Panc1 (cell line): ENCODE data around the gene TROAP.

Experiments used
- POLR2AphosphoS5 ChIP-seq: IDR thresholded peaks from 2 replicates; pipeline ENCODE4 v1.6.1; 2012; ENCODE audit warnings: mild to moderate bottlenecking, low read depth, low read length, moderate library complexity
- SIN3A ChIP-seq: IDR thresholded peaks from 2 replicates; pipeline ENCODE4 v1.6.1; 2012; ENCODE audit warnings: low read depth, mild to moderate bottlenecking, low read length, moderate library complexity, borderline replicate concordance; ENCODE audit not compliant: insufficient read depth
- TCF7L2 ChIP-seq: IDR thresholded peaks from 2 replicates; pipeline ENCODE4 v1.6.1; 2011; ENCODE audit warnings: mild to moderate bottlenecking, low read depth, low read length, inconsistent platforms
- TF ChIP-seq, protein P1 (sequence below): fragments of 450-650 bp; IDR thresholded peaks from 2 replicates; pipeline ENCODE4 v1.5.1; 2017; ENCODE audit warnings: mild to moderate bottlenecking
- TF ChIP-seq, protein P2 (sequence below), 2 experiments: IDR thresholded peaks; 2 replicates each; pipeline ENCODE4 v1.6.1; 2011 to 2012; ENCODE audit warnings: low read depth in 2 of 2, control low read depth in 1 of 2, low read length in 1 of 2, mild to moderate bottlenecking in 1 of 2, moderate library complexity in 1 of 2; ENCODE audit not compliant: insufficient read depth in 1 of 2

DNA sequence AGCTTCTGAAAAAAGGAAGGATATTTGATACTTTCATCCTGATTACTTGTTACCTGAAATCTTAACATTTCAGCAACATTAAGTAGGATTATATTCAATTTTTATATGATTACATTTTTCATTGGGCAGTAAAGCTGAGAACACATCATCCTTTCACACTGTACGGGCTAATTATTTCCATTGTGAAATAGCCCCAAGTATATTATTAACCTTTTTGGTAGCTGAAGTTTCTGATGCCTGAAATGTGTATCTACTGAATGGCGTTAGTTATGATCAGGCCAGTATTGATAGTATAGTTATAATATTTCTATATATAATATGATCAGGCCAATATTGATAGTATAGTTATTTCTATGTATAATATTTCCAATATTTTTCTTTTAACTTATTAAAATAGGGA is 54.3 kb downstream of the TROAP start:
- TF ChIP-seq, protein P1, sequence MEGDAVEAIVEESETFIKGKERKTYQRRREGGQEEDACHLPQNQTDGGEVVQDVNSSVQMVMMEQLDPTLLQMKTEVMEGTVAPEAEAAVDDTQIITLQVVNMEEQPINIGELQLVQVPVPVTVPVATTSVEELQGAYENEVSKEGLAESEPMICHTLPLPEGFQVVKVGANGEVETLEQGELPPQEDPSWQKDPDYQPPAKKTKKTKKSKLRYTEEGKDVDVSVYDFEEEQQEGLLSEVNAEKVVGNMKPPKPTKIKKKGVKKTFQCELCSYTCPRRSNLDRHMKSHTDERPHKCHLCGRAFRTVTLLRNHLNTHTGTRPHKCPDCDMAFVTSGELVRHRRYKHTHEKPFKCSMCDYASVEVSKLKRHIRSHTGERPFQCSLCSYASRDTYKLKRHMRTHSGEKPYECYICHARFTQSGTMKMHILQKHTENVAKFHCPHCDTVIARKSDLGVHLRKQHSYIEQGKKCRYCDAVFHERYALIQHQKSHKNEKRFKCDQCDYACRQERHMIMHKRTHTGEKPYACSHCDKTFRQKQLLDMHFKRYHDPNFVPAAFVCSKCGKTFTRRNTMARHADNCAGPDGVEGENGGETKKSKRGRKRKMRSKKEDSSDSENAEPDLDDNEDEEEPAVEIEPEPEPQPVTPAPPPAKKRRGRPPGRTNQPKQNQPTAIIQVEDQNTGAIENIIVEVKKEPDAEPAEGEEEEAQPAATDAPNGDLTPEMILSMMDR, result no peak
- TF ChIP-seq TCF7L2 (no peak), POLR2AphosphoS5 (no peak), SIN3A (no peak)
- TF ChIP-seq, protein P2, sequence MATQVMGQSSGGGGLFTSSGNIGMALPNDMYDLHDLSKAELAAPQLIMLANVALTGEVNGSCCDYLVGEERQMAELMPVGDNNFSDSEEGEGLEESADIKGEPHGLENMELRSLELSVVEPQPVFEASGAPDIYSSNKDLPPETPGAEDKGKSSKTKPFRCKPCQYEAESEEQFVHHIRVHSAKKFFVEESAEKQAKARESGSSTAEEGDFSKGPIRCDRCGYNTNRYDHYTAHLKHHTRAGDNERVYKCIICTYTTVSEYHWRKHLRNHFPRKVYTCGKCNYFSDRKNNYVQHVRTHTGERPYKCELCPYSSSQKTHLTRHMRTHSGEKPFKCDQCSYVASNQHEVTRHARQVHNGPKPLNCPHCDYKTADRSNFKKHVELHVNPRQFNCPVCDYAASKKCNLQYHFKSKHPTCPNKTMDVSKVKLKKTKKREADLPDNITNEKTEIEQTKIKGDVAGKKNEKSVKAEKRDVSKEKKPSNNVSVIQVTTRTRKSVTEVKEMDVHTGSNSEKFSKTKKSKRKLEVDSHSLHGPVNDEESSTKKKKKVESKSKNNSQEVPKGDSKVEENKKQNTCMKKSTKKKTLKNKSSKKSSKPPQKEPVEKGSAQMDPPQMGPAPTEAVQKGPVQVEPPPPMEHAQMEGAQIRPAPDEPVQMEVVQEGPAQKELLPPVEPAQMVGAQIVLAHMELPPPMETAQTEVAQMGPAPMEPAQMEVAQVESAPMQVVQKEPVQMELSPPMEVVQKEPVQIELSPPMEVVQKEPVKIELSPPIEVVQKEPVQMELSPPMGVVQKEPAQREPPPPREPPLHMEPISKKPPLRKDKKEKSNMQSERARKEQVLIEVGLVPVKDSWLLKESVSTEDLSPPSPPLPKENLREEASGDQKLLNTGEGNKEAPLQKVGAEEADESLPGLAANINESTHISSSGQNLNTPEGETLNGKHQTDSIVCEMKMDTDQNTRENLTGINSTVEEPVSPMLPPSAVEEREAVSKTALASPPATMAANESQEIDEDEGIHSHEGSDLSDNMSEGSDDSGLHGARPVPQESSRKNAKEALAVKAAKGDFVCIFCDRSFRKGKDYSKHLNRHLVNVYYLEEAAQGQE (IDR thresholded peaks at IDR 0.05; ENCODE audit: insufficient read depth in 1 of 2, low read depth in 2 of 2, low read length in 1 of 2), result no peak
